Stimulated activated CD4-positive, alpha-beta T cell treated with anti-CD3 and anti-CD28 coated beads, TNF-alpha, amount 100 ng/mL, for 4 hours (primary cell): ENCODE measurements around the gene PLXDC2.
"Not testable (repeated sequence)": the region's sequence is repeated elsewhere in the genome, so short reads cannot be mapped to it uniquely, and the experiment has no call there.

Experiments
- DNase-seq, 3 experiments: peaks; one replicate each; pipeline ENCODE4 v3.0.0-alpha.2; 2020; ENCODE audit warnings: low read depth in 3 of 3

The PLXDC2 gene

GRCh38 chr10:20040012-20040411, 223.8 kb downstream of the PLXDC2 start:
- DNase-seq: no peak

GRCh38 chr10:20041931-20042330, 225.7 kb downstream of the PLXDC2 start:
- no peak for DNase-seq

GRCh38 chr10:20045100-20045499, 228.9 kb downstream of the PLXDC2 start:
- DNase-seq: not testable (repeated sequence)

- DNase-seq: no peak
Measured at GRCh38 chr10:20048161-20048560, 231.9 kb downstream of the PLXDC2 start.

GRCh38 chr10:20058135-20058534, 241.9 kb downstream of the PLXDC2 start:
- DNase-seq: no peak

GRCh38 chr10:20059084-20059835, 243.0 kb downstream of the PLXDC2 start:
- no peak for DNase-seq

GRCh38 chr10:20065814-20066213, 249.6 kb downstream of the PLXDC2 start:
- DNase-seq: no peak

GRCh38 chr10:20073167-20073566, 256.9 kb downstream of the PLXDC2 start:
- DNase-seq: no peak

- DNase-seq: no peak
Measured at GRCh38 chr10:20075713-20076112, 259.5 kb downstream of the PLXDC2 start.

GRCh38 chr10:20084451-20084850, 268.2 kb downstream of the PLXDC2 start:
- DNase-seq: no peak

- no peak for DNase-seq
Measured at GRCh38 chr10:20085115-20085514, 268.9 kb downstream of the PLXDC2 start.

GRCh38 chr10:20087353-20087752, 271.1 kb downstream of the PLXDC2 start:
- no peak for DNase-seq

- DNase-seq: no peak
Measured at GRCh38 chr10:20088061-20088701, 271.9 kb downstream of the PLXDC2 start.

- DNase-seq: no peak
Measured at GRCh38 chr10:20089879-20090278, 273.6 kb downstream of the PLXDC2 start.

GRCh38 chr10:20090831-20091230, 274.6 kb downstream of the PLXDC2 start:
- DNase-seq: no peak

GRCh38 chr10:20091698-20092097, 275.5 kb downstream of the PLXDC2 start:
- DNase-seq: no peak

GRCh38 chr10:20093600-20093999, 277.4 kb downstream of the PLXDC2 start:
- DNase-seq: no peak

GRCh38 chr10:20094226-20094976, 278.2 kb downstream of the PLXDC2 start:
- DNase-seq: no peak

- DNase-seq: no peak
Measured at GRCh38 chr10:20100171-20100570, 283.9 kb downstream of the PLXDC2 start.

- no peak for DNase-seq
Measured at GRCh38 chr10:20105236-20105635, 289.0 kb downstream of the PLXDC2 start.

GRCh38 chr10:20105931-20106330, 289.7 kb downstream of the PLXDC2 start:
- no peak for DNase-seq

GRCh38 chr10:20108021-20108420, 291.8 kb downstream of the PLXDC2 start:
- DNase-seq: no peak

- DNase-seq: no peak
Measured at GRCh38 chr10:20109613-20110012, 293.4 kb downstream of the PLXDC2 start.
